H1 (cell line): ENCODE measurements around the gene GSG1L. TPM values are rescaled to one million over a fixed set of nuclear protein-coding genes. Genes with fewer than 3 reads are reported as not detected.

Experiments
- CTCF ChIA-PET: fragments of 300-600 bp; sonication (Branson Sonifier 250); formaldehyde crosslinking; loops from one replicate; lab custom pipeline; 2021; ENCODE audit not compliant: partially characterized antibody; lab: Charles Lee
- POLR2A ChIA-PET: fragments of 300-600 bp; sonication (Branson Sonifier 250); formaldehyde crosslinking; loops from one replicate; lab custom pipeline; 2021; ENCODE audit warnings: inconsistent platforms; ENCODE audit not compliant: partially characterized antibody; lab: Charles Lee
- DNase-seq, 2 experiments: peaks; one replicate each; pipeline versions ENCODE4 v3.0.0 to v3.0.0-alpha.2; 2010 to 2022; ENCODE audit warnings: low spot score in 2 of 2, low read depth in 1 of 2, mixed read lengths in 1 of 2
- FAIRE-seq: peaks from 2 replicates; lab custom pipeline; 2011; peaks lifted over from hg19 to GRCh38; lab: Jason Lieb, UNC
- H2AFZ ChIP-seq: 2 replicates; pipeline ENCODE4 v1.8.1; 2012; ENCODE audit warnings: low read length, inconsistent platforms
- H2AK5ac ChIP-seq: 2 replicates; pipeline ENCODE4 v1.6.1; 2013; ENCODE audit warnings: low read depth, low read length
- H2BK120ac ChIP-seq: replicated peaks from 2 replicates; pipeline ENCODE3; 2013; ENCODE audit warnings: low read depth, low read length, inconsistent platforms
- H2BK12ac ChIP-seq: 2 replicates; pipeline ENCODE4 v1.6.1; 2013; ENCODE audit warnings: low read depth, low read length
- H2BK15ac ChIP-seq: 2 replicates; pipeline ENCODE4 v1.6.1; 2013; ENCODE audit warnings: low read length
- H2BK20ac ChIP-seq: 2 replicates; pipeline ENCODE4 v1.6.1; 2013; ENCODE audit warnings: low read length
- H2BK5ac ChIP-seq: 2 replicates; pipeline ENCODE4 v1.6.1; 2013; ENCODE audit warnings: low read depth, low read length
- H3K14ac ChIP-seq: 2 replicates; pipeline ENCODE4 v1.6.1; 2013; ENCODE audit warnings: inconsistent platforms; ENCODE audit not compliant: insufficient read length
- H3K18ac ChIP-seq: 2 replicates; pipeline ENCODE4 v1.6.1; 2013; ENCODE audit warnings: low read length; ENCODE audit errors: extremely low read depth
- H3K23ac ChIP-seq: 2 replicates; pipeline ENCODE4 v1.6.1; 2013; ENCODE audit warnings: inconsistent platforms; ENCODE audit not compliant: insufficient read length
- H3K23me2 ChIP-seq: 2 replicates; pipeline ENCODE4 v1.6.1; 2013; ENCODE audit warnings: low read depth, low read length
- H3K27ac ChIP-seq: 2 replicates; pipeline ENCODE4 v1.6.1; 2011; ENCODE audit warnings: low read depth, low read length, inconsistent platforms
- H3K27me3 ChIP-seq, 4 experiments: replicated peaks in 1 of 4; 1 replicate in 1 of 4; 2 replicates in 3 of 4; pipeline versions ENCODE4 v1.6.1 to v1.8.1; 2011 to 2013; ENCODE audit warnings: low read length in 3 of 4, mild to moderate bottlenecking in 3 of 4, inconsistent platforms in 2 of 4, mixed read lengths in 2 of 4, moderate library complexity in 1 of 4; ENCODE audit not compliant: control insufficient read depth in 3 of 4, insufficient read depth in 3 of 4; ENCODE audit errors: extremely low read depth in 1 of 4
- H3K36me3 ChIP-seq, 4 experiments: 2 replicates each; pipeline versions ENCODE4 v1.6.1 to v1.8.1; 2011 to 2013; ENCODE audit warnings: mild to moderate bottlenecking in 4 of 4, low read length in 3 of 4, moderate library complexity in 2 of 4, control low read depth in 1 of 4, inconsistent platforms in 1 of 4; ENCODE audit not compliant: insufficient read depth in 4 of 4, control insufficient read depth in 2 of 4
- H3K4ac ChIP-seq: replicated peaks from 2 replicates; pipeline ENCODE3; 2013; ENCODE audit warnings: low read length, low read depth, mixed read lengths, inconsistent platforms; ENCODE audit not compliant: insufficient read length
- H3K4me1 ChIP-seq, 4 experiments: replicated peaks in 1 of 4; 1 replicate in 1 of 4; 2 replicates in 3 of 4; pipeline versions ENCODE4 v1.6.1 to v1.8.1; 2011 to 2013; ENCODE audit warnings: low read length in 3 of 4, inconsistent platforms in 2 of 4, mixed read lengths in 1 of 4; ENCODE audit not compliant: insufficient read depth in 4 of 4, control insufficient read depth in 3 of 4
- H3K4me2 ChIP-seq, 2 experiments: 2 replicates each; pipeline versions ENCODE4 v1.6.1 to v1.8.1; 2011 to 2013; ENCODE audit warnings: low read depth in 2 of 2, low read length in 2 of 2, control low read depth in 1 of 2, inconsistent platforms in 1 of 2, mild to moderate bottlenecking in 1 of 2; ENCODE audit not compliant: insufficient read depth in 1 of 2
- H3K4me3 ChIP-seq, 4 experiments: fragments of 200-600, 300-600 bp in 1 of 4; sonication (generic), shearing (Covaris generic), sonication (Bioruptor Twin) in 1 of 4; 2 replicates each; pipeline versions ENCODE4 v1.5.1 to v1.8.1; 2011 to 2016; ENCODE audit warnings: low read length in 4 of 4, low read depth in 3 of 4, control low read depth in 2 of 4, inconsistent platforms in 2 of 4, mild to moderate bottlenecking in 2 of 4, mixed read lengths in 1 of 4, moderate library complexity in 1 of 4; ENCODE audit not compliant: insufficient read depth in 2 of 4; ENCODE audit errors: extremely low read depth in 1 of 4
- H3K56ac ChIP-seq: replicated peaks from 2 replicates; pipeline ENCODE3; 2013; ENCODE audit warnings: low read depth, mild to moderate bottlenecking, mixed read lengths, low read length, inconsistent platforms; ENCODE audit not compliant: insufficient read length
- H3K79me1 ChIP-seq: 2 replicates; pipeline ENCODE4 v1.6.1; 2013; ENCODE audit warnings: low read depth, low read length, control low read depth
- H3K79me2 ChIP-seq, 2 experiments: 2 replicates each; pipeline versions ENCODE4 v1.6.1 to v1.8.1; 2012 to 2013; ENCODE audit warnings: low read length in 2 of 2, mild to moderate bottlenecking in 2 of 2, inconsistent platforms in 1 of 2; ENCODE audit not compliant: insufficient read depth in 2 of 2, control insufficient read depth in 1 of 2
- H3K9ac ChIP-seq, 4 experiments: replicated peaks in 1 of 4; 1 replicate in 1 of 4; 2 replicates in 3 of 4; pipeline versions ENCODE4 v1.6.1 to v1.8.1; 2011 to 2013; ENCODE audit warnings: low read depth in 3 of 4, low read length in 3 of 4, control low read depth in 2 of 4, mild to moderate bottlenecking in 2 of 4, moderate library complexity in 2 of 4, inconsistent platforms in 1 of 4; ENCODE audit errors: extremely low read depth in 1 of 4
- H3K9me3 ChIP-seq, 2 experiments: 2 replicates each; pipeline versions ENCODE4 v1.6.1 to v1.8.1; 2012 to 2013; ENCODE audit warnings: mild to moderate bottlenecking in 2 of 2, moderate library complexity in 2 of 2, control low read depth in 1 of 2, inconsistent platforms in 1 of 2, low read depth in 1 of 2, low read length in 1 of 2, mixed read lengths in 1 of 2; ENCODE audit not compliant: insufficient read depth in 2 of 2
- H4K20me1 ChIP-seq, 2 experiments: replicated peaks in 1 of 2; 2 replicates each; pipeline versions ENCODE3 to v1.8.1; 2011 to 2013; ENCODE audit warnings: inconsistent platforms in 2 of 2, low read length in 2 of 2, mild to moderate bottlenecking in 1 of 2; ENCODE audit not compliant: insufficient read depth in 2 of 2, control insufficient read depth in 1 of 2
- H4K5ac ChIP-seq: 2 replicates; pipeline ENCODE4 v1.6.1; 2013; ENCODE audit warnings: low read length, low read depth, mixed read lengths, inconsistent platforms; ENCODE audit not compliant: insufficient read length
- H4K8ac ChIP-seq: 2 replicates; pipeline ENCODE4 v1.8.0; 2013; ENCODE audit warnings: mild to moderate bottlenecking, moderate library complexity, low read length, inconsistent platforms; ENCODE audit not compliant: insufficient read depth; ENCODE audit errors: extremely low read depth
- H4K91ac ChIP-seq: replicated peaks from 2 replicates; pipeline ENCODE3; 2013; ENCODE audit warnings: low read length, mixed read lengths, inconsistent platforms; ENCODE audit not compliant: insufficient read length
- BACH1 ChIP-seq: IDR thresholded peaks from 2 replicates; pipeline ENCODE4 v1.6.1; 2012; ENCODE audit warnings: low read length, improper control_type of control experiment
- GTF2F1 ChIP-seq: IDR thresholded peaks from 2 replicates; pipeline ENCODE4 v1.6.1; 2012; ENCODE audit warnings: low read depth, low read length, improper control_type of control experiment, borderline replicate concordance
- RAD21 ChIP-seq, 2 experiments: IDR thresholded peaks in 1 of 2; conservative IDR thresholded peaks in 1 of 2; 2 replicates each; pipeline ENCODE4 v1.6.1; 2011; ENCODE audit warnings: low read depth in 2 of 2, low read length in 2 of 2, improper control_type of control experiment in 1 of 2, inconsistent platforms in 1 of 2, mild to moderate bottlenecking in 1 of 2, moderate library complexity in 1 of 2
- TCF12 ChIP-seq: IDR thresholded peaks from 2 replicates; pipeline ENCODE4 v1.6.1; 2011; ENCODE audit warnings: low read depth, mild to moderate bottlenecking, low read length
- WGBS, 2 experiments: shearing (Covaris generic) in 1 of 2; methylation state at CpG; one replicate each; pipeline versions ENCODE4 v1.1.6 to v1.1.7; 2013 to 2015; ENCODE audit warnings: low lambda C conversion rate in 2 of 2, mixed read lengths in 2 of 2, inconsistent platforms in 1 of 2, low coverage in 1 of 2, missing lambda C conversion rate in 1 of 2; ENCODE audit not compliant: insufficient replicate concordance in 2 of 2, insufficient coverage in 1 of 2, insufficient read length in 1 of 2; ENCODE audit errors: extremely low coverage in 1 of 2, missing lambda C conversion rate in 1 of 2; 5-methylcytosine and 5-hydroxymethylcytosine counted together
- polyA plus RNA-seq, 7 experiments: library from polyadenylated mRNA; depleted of rRNA in 3 of 7; stranded (reverse) in 5 of 7; unstranded in 2 of 7; fragments of >200 nt in 5 of 7; fragments of 200-250 nt in 2 of 7; gene quantifications; 1 replicate in 5 of 7; 2 replicates in 1 of 7; 4 replicates in 1 of 7; pipeline versions ENCODE4 v1.2.1 to v1.2.3, GENCODE V29; 2011 to 2013; ENCODE audit warnings: missing spikeins in 2 of 7, mixed read lengths in 2 of 7
- total RNA-seq: library from RNA; stranded (reverse); fragmentation: NEBNext Ultra II Directional; extraction: Animal tissue kit (Norgen Biotek cat#: 25700); gene quantifications from 2 replicates; pipeline ENCODE4 v1.2.1, GENCODE V29; 2021
- TF ChIP-seq, protein P1 (sequence below), 3 experiments: IDR thresholded peaks; 1 replicate in 2 of 3; 2 replicates in 1 of 3; pipeline versions ENCODE4 v1.5.1 to v1.6.1; 2011; ENCODE audit warnings: low read length in 3 of 3, mild to moderate bottlenecking in 3 of 3, inconsistent platforms in 2 of 3, low read depth in 1 of 3, moderate library complexity in 1 of 3; ENCODE audit not compliant: insufficient read depth in 1 of 3; ENCODE audit errors: control extremely low read depth in 1 of 3

Gene GSG1L
- total and polyA plus RNA-seq, 2 of the 8 experiments (the other 6 are each of a cell fraction or from before 2014, with no cell fraction given): 0.71 to 1.1 TPM

DNA sequence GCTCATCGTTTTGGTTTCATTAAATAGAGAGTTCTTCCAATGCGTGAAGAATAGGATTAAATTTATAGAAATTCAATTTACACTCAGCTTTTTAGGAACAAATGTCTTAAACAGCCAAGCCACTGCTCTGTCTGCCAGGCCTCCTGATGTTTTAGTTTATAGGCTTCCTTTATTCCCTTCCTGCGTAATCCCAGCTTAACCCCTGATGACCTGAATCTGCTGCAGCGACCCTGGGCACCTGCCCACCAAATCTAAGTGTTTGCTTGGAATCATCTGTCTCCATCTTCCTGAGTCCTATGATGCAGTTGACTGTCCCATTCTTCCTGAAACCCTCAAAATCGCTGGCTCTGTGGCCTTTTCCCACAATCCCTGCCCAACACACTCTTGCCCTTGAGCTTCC is 179.9 kb downstream of the GSG1L start:
- H2BK12ac ChIP-seq: no peak overlapping the region
- H2BK120ac ChIP-seq: no peak overlapping the region
- FAIRE-seq (no peak), DNase-seq (no peak)
- H2AFZ ChIP-seq: no peak overlapping the region
- no peak overlapping the region for H4K91ac ChIP-seq
- no peak overlapping the region for H3K27ac ChIP-seq
- no peaks in the 10 kb centered on the region for H4K20me1 ChIP-seq
- no peak overlapping the region for H4K5ac ChIP-seq
- no peak overlapping the region for H2AK5ac ChIP-seq
- no peak overlapping the region for H3K23ac ChIP-seq
- no peak overlapping the region for H3K9ac ChIP-seq
- no peaks in the 10 kb centered on the region; a peak in 1 of 7 replicates for H3K4me1 ChIP-seq
- H3K27me3 ChIP-seq: no peaks in the 10 kb centered on the region; a peak in 1 of 7 replicates
- ChIA-PET CTCF (interaction anchor here (0.7 to 4.3 kb wide), 4 partner anchors 10 to 248 kb away, joined by 3 to 17 read pairs (median 4); no protein-coding TSS in a partner anchor), POLR2A (no interaction called here)
- no peak overlapping the region for H3K14ac ChIP-seq
- no peak overlapping the region for H2BK5ac ChIP-seq
- no peaks in the 10 kb centered on the region for H3K36me3 ChIP-seq
- no peak overlapping the region for H3K4ac ChIP-seq
- TF ChIP-seq TCF12 (no peak), BACH1 (no peak), GTF2F1 (no peak), RAD21 (IDR thresholded peaks at IDR 0.05 in 1 of 2, conservative IDR thresholded peaks at IDR 0.05 in 1 of 2; ENCODE audit: low read depth in 2 of 2, low read length in 2 of 2) (no peak)
- TF ChIP-seq, protein P1, sequence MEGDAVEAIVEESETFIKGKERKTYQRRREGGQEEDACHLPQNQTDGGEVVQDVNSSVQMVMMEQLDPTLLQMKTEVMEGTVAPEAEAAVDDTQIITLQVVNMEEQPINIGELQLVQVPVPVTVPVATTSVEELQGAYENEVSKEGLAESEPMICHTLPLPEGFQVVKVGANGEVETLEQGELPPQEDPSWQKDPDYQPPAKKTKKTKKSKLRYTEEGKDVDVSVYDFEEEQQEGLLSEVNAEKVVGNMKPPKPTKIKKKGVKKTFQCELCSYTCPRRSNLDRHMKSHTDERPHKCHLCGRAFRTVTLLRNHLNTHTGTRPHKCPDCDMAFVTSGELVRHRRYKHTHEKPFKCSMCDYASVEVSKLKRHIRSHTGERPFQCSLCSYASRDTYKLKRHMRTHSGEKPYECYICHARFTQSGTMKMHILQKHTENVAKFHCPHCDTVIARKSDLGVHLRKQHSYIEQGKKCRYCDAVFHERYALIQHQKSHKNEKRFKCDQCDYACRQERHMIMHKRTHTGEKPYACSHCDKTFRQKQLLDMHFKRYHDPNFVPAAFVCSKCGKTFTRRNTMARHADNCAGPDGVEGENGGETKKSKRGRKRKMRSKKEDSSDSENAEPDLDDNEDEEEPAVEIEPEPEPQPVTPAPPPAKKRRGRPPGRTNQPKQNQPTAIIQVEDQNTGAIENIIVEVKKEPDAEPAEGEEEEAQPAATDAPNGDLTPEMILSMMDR (IDR thresholded peaks at IDR 0.05; ENCODE audit: control extremely low read depth in 1 of 3, insufficient read depth in 1 of 3, low read depth in 1 of 3, low read length in 3 of 3): no peak
- no peak overlapping the region for H3K4me2 ChIP-seq
- 93% methylated on average over 5 of the region's 5 CpGs; no CpG with 5 or more reads in 1 of the 2 experiments for WGBS, 2 experiments
- no peaks in the 10 kb centered on the region for H3K9me3 ChIP-seq
- peaks cover 1% of the 10 kb centered on the region; the same call in 1 of the 2 replicates for H3K23me2 ChIP-seq
- no peak overlapping the region for H3K56ac ChIP-seq
- no peak overlapping the region for H2BK20ac ChIP-seq
- no peak overlapping the region for H4K8ac ChIP-seq
- H3K79me1 ChIP-seq: no peaks in the 10 kb centered on the region
- H3K18ac ChIP-seq: no peak overlapping the region
- H3K4me3 ChIP-seq: no peak overlapping the region
- no peak overlapping the region for H2BK15ac ChIP-seq
- H3K79me2 ChIP-seq: no peaks in the 10 kb centered on the region
